Stimulated activated CD4-positive, alpha-beta T cell treated with anti-CD3 and anti-CD28 coated beads, Interleukin-1b, Interleukin-23, amount 100 ng/mL, for 4 hours (primary cell): ENCODE data around the gene SLC8A3.
A peak's percentile ranks its signal among the peaks of the same experiment; 100 is the strongest.

Experiments used
- DNase-seq, 2 donors: peaks; one replicate each; pipeline ENCODE4 v3.0.0-alpha.2; 2020; ENCODE audit warnings: low read depth in 2 of 2

SLC8A3 gene

DNA sequence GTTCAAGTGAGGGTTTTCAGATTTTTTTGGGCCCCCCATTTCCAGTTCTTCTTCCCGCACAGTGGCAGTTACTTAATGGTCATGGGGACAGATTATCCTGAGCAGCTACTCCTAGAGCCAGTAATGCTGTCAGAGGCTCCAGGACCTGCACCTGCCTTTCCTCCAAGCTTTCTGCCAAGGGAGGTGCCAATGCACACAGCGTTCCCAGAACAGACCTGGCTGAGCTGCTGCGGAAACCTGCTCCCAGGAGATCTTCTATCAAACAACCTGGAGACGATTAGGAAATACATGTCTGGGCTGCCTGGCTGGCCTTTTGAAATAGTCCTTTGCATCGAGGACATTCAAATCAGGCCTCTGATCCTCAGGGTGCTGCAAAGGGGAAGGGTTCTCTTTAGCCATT is 120.9 kb downstream of the SLC8A3 start:
- DNase-seq: no peak

DNA sequence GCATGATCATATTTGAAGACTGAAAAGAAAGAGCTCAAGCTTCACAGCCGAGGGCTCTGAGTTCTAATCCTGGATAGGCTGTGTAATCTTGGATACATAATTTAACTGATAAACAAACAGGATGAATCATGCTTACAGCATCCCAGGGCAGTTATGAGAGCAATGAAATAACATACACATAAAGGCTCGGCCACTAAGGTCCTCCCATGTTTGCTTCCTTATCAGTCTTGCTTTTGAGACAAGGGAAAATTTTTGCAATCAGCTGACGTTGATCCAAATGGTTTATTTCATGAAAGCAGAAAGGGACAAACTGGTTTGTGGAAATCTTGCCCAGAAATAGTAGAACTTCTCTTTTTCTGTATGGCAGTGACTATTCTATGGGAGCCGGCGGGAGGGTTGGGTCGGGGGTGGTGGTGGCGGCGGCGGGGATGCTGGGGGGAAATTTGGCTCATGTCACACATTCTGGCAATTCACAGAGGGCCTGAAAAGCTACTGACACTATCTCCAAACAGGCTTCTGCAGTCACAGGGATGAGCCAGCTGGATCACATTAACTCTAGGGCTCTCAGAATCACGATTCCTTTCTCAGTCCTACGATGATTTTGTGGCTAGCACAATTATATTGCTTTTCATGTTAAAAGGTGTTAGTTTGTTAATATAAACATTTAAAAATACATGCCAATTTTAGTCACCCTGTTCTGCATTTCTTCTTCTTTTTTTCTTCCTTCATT is 124.5 kb downstream of the SLC8A3 start:
- no peak for DNase-seq

DNA sequence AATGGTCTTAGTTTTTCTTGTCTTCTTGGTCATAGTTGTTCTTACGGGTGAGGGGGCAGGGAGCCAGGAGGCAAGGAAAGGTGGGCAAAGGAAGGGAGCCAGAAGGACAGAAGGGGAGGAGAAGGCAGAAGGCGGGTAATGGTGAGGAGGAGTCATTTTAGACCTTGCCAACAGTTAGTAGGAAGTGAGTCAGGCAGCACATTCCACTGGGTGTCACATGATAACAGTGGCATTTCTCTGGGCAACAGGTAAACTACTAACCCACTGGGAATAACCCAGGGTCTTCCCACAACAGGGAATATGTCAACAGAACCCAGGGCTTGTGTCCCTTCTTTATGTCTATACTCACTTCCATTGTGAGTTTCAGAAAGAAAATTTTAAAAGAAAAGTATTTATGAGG is 127.6 kb downstream of the SLC8A3 start:
- DNase-seq: no peak

DNA sequence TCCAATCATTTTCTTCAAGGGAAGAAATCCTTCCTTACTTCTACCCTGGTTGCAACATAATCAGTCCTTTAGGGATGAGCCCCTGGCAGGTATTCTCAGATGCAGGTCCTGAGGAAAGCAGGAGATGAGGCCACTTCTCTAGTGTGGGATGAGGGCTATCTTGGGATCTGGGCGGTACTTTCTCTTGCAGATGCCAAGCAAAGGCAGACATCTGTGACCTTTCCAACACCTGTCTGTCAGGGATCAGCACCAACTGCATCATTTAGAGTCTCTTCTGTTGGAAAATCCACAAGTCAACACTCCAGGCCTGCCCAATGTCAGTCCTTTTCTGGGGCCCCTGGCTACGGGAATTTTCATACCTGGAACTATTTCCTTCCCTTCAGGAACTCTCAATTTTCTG is 129.2 kb downstream of the SLC8A3 start:
- DNase-seq: no peak

DNA sequence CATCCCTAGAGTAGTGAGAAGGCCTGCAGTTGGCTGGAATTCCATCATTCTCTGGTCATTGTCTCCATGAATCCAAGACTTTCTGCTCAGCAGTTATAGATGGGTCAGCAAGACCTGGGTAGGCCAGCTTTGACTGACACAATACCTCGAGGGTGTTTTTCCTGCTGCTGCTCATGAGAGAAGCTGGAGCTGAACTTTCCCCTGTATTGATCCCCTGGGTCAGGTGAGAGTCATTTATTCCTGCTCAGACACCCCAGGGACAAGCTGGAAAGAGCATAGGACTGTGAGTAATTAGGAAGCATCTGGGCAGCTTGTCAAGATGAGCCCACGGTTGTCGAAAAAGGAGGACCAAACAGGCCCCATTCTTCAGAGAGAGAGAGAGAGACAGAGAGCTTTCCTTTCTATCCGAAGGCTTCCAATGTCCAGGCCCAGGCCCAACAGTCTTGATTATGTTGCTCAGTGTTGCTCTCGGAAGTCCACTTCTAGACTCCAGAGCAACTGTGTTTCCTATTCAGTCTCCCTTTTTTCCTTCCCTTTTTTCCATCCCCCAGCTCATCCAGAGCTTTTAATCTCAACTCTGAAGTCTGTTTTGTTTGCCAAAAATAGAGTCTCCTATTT is 131.1 kb downstream of the SLC8A3 start:
- no peak for DNase-seq

DNA sequence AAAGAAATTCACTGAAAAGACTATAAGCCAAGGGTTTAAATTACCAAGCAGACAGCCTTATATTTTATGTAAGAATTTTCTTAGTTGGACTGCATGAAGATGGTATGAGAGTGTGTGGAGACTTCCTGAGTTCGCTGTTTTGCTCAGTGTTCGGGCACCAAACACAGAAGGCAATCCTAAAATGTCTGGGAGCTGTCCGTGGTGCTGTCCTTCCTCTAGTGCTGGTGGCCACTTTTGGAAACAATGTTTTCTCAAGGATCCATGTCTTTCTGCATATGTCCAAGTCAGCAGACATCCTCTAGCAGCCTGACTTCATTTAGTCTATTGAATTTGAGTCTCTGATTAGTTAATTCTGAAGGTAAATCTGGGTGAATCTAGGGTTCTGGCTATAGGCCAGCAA is 135.8 kb downstream of the SLC8A3 start:
- DNase-seq: no peak

DNA sequence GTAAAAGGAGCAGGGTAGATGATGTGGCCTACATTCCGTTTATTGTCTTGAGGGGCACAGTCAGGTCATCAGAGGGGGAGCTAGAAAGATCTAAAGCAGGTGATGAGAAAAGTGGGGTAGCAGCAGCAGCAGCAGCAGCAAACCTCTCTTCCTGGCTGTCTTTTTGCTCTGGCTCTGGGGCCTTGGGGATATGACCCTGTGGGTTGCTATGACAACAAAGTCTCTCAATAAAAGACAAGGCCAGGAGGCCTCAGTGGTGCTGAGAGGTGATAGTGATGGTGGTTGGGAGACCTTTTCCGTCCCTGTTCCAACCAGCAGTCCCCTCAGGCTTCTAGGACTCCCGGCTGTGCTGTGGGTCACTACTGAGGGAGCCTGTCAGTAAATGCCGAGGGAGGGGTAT is 138.6 kb downstream of the SLC8A3 start:
- no peak for DNase-seq

DNA sequence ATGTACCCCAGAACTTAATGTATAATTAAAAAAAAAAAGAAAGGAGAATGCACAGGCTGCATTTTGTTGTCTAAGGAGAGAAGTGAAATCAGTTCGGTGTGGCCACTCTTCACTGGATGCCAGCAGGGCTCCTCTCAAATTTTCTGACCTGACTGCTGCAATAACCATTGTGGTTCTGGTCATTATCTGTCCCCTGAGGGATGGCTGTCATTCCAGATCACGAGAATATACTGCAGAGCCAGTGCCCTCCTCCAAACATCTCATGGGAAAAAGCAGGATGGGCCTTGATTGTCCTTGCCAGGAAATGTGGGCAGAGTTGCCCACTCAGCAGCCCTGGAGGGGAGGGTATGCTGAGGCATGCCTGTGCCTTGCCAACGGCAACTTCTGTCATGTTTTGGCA is 139.1 kb downstream of the SLC8A3 start:
- no peak for DNase-seq

DNA sequence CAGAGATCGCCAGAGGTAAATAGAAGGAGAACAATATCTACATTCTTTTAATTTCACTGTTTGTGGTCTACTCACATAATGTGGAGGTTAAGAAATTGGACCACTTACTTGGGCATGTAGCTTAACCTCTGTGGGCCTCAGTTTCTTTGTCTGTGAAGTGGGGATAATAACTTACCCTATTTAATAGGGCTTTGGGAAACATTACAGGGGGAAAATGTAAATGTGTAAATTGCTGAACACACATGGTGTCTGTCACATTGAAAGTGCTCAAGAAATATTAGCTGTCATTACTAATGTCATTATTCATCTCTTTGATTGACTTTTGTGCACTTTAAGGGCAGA is 140.5 kb downstream of the SLC8A3 start:
- DNase-seq: no peak

DNA sequence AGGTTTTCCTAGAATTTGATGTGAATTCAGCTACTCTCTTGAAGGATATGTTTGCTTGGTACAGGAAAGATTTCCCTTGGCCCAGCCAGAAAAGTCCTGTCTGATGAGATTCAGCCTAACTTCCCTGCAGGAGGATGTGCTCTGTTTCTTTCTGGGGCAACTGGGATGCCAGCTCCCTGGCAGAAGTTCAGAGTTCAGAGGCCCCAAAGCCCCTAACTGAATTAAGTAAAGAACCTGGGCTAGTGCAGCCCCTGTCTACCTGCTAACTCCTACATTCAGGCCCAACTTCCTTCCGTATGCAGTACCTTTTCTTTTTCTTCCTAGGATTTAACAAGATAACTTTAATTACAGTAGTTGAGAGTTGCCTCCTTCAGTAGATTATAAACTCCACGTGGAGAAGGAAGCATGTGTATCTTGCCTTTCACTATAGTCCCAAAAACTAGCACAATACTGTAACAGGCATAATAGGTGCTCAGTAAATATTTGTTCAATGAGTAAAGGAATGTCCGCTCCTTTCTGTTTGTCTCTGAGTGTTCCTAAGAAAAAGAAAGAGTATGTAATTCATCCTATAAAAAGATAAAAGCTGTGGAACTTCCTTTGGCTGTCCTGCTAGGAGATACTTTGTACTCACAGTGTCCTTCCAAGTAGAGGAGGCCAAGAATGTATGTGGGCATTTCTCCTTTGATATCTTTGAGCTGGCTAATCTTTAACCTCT is 141.0 kb downstream of the SLC8A3 start:
- DNase-seq: no peak

DNA sequence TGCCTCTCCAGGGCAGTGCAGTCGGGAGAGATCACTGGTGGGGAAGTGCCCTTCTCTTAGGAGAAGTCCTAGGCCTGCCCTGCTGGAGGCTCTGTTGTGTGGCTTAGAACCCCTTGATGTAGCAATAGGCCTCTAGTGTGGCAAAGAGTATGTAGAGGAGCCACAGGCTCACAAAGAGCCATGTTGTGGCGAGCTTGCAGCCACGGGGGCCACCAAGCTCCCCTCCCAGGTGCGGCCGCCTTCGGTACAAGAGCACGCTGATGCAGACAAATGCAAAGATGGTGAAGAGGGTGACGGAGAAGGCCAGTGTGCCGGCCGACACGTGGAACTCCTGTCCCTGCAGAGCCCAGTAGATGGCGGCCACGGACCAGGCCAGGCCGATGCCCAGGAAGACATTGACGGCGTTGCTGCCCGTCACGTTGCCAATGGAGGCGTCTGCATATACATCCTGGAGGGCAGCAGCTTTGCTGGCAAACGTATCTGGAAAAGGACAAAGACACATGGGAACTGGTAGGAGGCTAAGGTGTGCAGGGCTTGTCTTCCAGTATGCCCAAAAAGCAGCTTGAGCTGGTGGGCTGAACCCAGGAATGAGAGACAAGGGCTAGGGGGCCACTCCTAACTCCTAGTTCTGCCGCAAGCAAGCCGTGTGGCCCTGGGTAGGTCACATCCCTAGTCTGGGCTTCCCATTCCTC is 142.8 kb downstream of the SLC8A3 start:
- no peak for DNase-seq

DNA sequence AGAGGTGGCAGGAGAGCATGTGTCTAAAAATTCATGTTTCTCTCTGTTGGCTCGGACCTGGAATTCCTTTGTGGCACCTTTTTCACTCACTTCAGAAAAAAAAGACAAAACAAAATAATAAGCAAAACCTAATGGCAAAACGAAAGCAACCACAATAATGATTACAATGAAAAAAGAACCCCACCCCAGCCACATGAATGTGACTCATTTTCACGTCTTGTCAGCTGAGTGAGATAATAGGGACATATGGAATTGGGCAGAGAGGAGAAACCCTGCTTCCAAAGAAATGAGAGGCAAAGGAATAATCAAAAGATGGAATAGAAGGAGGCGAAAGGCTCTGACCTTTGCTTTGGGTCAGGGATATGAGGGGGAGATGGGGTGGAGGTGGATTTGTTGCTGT is 143.4 kb downstream of the SLC8A3 start:
- no peak for DNase-seq

DNA sequence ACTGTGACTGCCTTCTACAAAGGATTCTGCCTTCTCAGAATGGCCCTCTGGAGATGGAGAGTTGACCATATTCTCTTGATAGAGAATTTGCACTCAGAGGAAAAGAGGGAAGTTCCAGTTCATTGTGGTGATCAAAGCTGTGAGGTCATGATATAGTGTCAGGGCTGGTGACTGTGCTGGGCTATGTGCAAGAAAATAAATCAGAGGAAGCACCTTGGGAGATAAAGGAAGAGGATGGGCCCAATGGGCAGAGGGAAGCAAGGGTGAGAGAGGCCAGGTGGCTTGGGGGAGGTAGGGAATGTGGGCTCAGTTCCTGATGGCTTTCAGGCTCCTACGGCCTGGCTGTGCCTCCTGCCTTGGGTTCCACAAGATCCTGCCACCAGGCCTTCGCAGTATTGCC is 145.8 kb downstream of the SLC8A3 start:
- DNase-seq: no peak

DNA sequence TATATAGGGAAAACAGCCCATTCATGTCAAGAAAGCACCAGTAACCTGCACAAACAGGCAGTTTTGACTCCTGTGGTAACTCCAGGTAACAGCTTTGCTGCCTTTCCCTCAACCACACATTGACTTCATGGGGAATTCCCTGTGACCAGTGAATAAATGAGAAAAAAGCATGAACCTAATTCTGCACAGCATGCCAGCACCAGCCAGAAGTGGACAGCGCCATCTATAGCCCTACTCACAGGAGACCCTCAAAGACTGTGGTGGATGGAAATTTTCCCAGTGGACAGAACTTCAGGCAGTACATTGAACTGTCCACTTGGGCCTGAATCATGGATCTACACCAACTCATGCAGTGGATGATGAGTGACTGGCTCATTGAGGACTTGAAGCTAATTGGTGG is 152.1 kb downstream of the SLC8A3 start:
- DNase-seq: no peak

DNA sequence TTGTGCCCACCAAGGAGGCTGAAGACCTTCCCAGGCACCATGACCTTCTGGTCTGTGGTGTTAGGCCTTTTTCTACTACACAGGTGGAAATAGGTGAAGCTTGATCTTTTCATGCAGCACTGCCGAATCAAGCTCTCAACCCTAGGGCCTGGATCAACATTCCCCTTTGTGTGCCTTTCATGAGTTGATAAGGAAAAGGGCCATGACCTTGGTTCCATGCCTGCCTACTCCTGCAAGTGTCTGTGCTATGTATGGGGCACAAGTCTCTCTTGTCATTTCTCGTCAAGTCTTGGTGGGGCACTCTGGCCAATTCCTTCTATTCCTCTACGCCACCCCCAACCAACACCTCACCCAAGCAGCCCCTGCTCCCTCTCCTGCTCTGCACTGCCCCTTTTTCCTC is 154.5 kb downstream of the SLC8A3 start:
- DNase-seq: no peak

DNA sequence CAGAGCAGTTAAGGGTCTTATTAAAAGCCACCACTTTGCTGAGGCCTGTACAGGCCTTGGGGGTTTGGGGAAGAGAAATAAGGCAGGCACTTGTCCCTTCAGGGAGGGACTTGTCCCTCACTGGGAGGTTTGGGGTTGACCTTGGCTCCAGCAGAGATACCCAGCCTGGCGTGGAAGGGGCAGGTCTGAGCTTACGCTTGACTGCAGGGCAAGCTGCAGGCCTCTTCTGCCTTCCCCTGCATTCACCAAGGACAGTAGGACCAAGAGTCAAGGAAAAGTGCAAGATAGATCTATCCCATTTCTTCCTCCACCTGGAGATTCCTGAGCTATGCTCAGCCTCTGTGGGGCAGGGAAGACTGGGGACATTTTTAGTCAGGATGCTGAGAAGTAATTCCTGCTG is 155.2 kb downstream of the SLC8A3 start:
- DNase-seq: no peak

DNA sequence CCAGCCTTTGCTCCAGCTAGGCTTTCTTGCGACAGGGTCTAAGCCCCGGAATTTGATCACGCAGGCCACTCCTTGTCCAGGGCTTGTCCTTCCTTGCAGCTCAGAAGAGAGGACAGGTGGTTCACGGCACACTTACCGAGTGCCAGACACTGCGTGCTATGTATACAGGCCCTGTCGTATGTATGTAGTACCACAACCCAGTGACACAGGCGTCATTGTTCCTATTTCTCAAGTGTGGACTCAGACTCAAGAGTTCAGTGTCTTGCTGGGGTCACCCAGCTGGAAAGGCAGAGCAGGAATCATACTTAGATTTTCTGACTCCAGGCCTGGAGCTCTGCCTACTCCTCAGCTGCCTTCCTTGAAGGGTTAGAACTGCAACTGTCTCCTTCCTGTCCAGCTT is 155.6 kb downstream of the SLC8A3 start:
- DNase-seq: no peak

DNA sequence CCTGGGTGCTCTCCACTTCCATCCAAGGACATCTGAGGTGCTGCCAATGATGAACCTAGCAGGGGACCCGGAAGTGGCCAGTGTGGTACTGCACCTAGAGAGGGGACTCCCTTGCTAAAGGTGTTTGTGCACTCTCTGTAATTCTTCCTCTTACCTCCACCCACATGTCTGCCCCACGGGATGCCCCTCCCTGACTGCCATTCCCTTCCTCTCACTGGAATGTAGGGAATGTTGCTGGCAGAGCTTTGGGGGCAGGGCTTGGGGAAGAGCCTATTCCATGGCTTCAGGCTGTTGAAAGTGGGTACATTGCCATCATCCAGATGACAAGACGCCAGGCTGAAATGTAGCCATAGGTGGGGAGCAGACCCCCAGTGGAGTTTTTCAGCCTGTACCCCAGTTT is 156.3 kb downstream of the SLC8A3 start:
- DNase-seq: no peak

DNA sequence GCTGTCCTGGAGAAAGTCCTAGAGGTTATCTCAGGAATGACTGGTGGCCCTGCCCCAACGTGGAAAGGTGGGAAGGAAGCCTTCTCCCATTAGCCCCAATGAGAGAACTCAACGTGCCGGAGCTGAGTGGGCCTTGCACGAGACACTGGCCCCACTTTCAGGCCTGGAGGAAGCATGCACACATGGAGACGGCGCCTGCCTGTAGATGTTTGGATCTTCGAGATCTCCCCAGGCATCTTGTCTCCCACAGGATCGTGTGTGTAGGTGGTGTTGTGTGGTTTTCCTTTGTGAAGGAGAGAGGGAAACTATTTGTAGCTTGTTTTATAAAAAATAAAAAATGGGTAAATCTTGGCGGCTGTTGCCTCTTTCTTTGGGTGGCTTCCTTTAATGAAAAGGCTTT is 156.7 kb downstream of the SLC8A3 start:
- DNase-seq: no peak

DNA sequence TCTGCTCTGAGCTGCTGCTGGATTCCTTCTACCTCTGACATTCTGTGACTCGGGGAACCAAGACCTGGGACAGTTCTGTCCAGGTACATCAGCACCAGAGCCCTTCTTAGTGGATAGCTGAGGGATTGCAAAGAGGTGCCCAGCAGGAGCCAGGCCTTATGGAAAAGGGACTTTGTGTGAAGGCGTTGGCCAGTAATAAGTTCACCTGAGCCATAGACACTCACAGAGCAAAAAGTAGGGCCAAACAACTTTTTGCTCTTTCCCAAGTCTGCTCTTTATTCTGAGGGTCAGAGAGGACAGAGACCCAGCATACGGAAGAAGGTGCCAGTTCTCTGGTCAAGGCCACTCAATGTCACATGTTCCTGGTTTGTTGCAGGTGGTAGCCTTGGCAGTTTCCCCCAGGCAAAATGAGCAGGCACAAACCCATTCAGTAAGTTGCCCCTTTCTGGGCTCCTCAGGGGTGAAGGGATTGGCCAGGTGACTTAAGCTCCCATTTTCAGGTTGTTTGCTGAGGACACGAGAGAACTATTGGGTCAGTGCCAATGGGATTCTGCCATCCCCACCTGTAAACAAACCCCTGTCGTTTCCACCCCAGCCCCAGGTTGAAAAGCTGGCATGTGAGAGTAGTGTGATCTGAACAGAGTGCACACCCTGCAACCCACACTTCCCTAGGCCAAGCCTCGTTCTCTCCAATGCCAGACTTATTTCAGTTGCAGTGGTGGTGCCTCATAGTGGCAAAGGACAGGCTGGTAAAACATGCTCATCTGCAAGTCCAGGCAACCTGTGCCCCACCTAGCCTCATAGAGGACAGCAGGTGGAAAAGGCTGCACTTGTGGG is 159.2 kb downstream of the SLC8A3 start:
- DNase-seq: no peak

DNA sequence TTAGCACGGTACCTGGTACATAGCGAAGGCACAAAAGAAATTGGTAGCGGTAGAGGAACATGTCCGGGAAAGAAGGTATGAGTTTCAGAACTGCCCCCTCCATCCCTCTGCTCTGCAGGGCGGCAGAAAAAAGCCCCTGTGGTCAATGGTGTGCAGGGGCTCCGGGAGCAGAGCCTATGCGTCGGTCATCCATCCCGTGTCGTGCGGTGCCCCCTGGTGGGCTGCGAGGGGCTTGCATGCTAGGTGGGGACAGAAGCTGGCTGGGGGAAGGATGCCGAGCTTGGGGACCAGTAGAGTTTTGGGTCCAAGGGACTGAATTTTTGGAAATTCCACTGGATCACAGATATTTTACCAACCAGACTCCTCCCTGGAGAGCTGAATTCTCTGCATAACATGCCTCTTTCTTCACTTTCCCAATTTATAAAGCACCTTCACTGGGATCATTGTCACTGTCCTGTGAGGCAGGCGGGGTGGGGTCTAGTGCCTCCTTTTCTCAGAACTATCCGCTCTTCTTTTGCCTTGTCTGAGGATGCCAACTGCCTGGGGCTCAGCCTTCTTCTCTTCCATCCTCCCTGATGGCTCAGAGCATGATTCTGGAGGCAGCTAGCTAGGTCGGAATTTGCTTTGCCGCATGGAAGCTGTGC is 160.8 kb downstream of the SLC8A3 start:
- DNase-seq: peak; percentile 37 to 62
